Heart right ventricle (tissue), 16 donors: ENCODE results near the gene C10orf143. TPM values are rescaled to one million over a fixed set of nuclear protein-coding genes. Genes with fewer than 3 reads are reported as not detected.

Experiments used
- ATAC-seq, 8 donors: fragments of 200-7000 bp; cut with Tn5 transposase; one replicate each; pipeline ENCODE4 v1.9.1; 2020; ENCODE audit warnings: mild to moderate bottlenecking in 8 of 8, moderate library complexity in 8 of 8, moderate number of reproducible peaks in 1 of 8
- DNase-seq, 2 donors: peaks; one replicate each; pipeline ENCODE4 v3.0.0-alpha.2; 2020
- H3K27ac ChIP-seq, 10 donors: fragments of 200-600 bp; sonication (generic) in 2 of 10; one replicate each; pipeline versions ENCODE4 v1.5.0 to v1.8.0; 2020 to 2022; ENCODE audit warnings: mild to moderate bottlenecking in 3 of 10
- H3K27me3 ChIP-seq, 7 donors: fragments of 200-600 bp; one replicate each; pipeline ENCODE4 v1.8.0; 2021 to 2022; ENCODE audit warnings: mild to moderate bottlenecking in 2 of 7
- H3K36me3 ChIP-seq, 9 donors: fragments of 200-600 bp; sonication (generic) in 1 of 9; one replicate each; pipeline versions ENCODE4 v1.5.0 to v1.8.0; 2020 to 2022; ENCODE audit warnings: mild to moderate bottlenecking in 2 of 9
- H3K4me1 ChIP-seq, 9 donors: fragments of 200-600 bp; sonication (generic) in 1 of 9; one replicate each; pipeline versions ENCODE4 v1.5.0 to v1.8.0; 2020 to 2022; ENCODE audit warnings: mild to moderate bottlenecking in 4 of 9
- H3K4me3 ChIP-seq, 10 donors: fragments of 200-600 bp; sonication (generic) in 2 of 10; one replicate each; pipeline versions ENCODE4 v1.5.0 to v1.8.0; 2020 to 2022; ENCODE audit warnings: mild to moderate bottlenecking in 7 of 10, moderate library complexity in 2 of 10
- H3K9me3 ChIP-seq, 11 donors: fragments of 200-600 bp in 10 of 11; sonication (generic) in 2 of 11; one replicate each; pipeline versions ENCODE4 v1.5.0 to v1.8.0; 2013 to 2022; ENCODE audit warnings: mild to moderate bottlenecking in 2 of 11, control low read depth in 1 of 11, moderate library complexity in 1 of 11
- WGBS, 2 donors: extraction: QIAGEN DNeasy Blood & Tissue Kit; methylation state at CpG; one replicate each; pipeline ENCODE4 v1.1.7; 2013; ENCODE audit warnings: inconsistent platforms in 1 of 2; 5-methylcytosine and 5-hydroxymethylcytosine counted together
- intact Hi-C, 10 donors: fragments of 100-400 bp; cut with DNase I; formaldehyde crosslinking; loops; one replicate each; pipeline versions ENCODE4 v1.11.1 to v1.14.2; 2022
- polyA plus RNA-seq, 2 donors: library from polyadenylated mRNA; stranded (reverse); fragments of 200-250 nt; gene quantifications; one replicate each; pipeline ENCODE4 v1.2.3, GENCODE V29; 2013
- total RNA-seq, 10 donors: library from RNA; stranded (reverse); fragmentation: NEBNext Ultra II Directional in 3 of 10; extraction: Animal tissue kit (Norgen Biotek cat#: 25700) in 3 of 10; gene quantifications; one replicate each; pipeline versions ENCODE4 v1.2.1 to v1.2.4, GENCODE V29; 2021 to 2023
- TF ChIP-seq, protein P1 (sequence below), 9 donors: fragments of 200-600 bp; sonication (generic) in 2 of 9; IDR thresholded peaks; one replicate each; pipeline versions ENCODE4 v1.5.0 to v1.8.0; 2021 to 2022; ENCODE audit warnings: antibody characterized with exemption in 9 of 9, mild to moderate bottlenecking in 5 of 9, moderate library complexity in 1 of 9
- donor health status: Arrhythmogenic right ventricular cardiomyopathy.
- donor health status: ischemic (EF 13 %, LVEDD 7.1; RV severe dilation, severe dysfunction).
- donor health status: healthy with polysubstance abuse.
- donor health status: DM: no; HTN: yes; CAD: no.
- donor health status: DM: no; HTN: no; CAD: no.
- donor health status: ischemic (EF 25% LVEDD 6.9; RV normal size, moderate dysfunction).
- donor health status: ischemic (EF 25% LVEDD 5.7; RV mildly dilated, moderate dysfunction).
- donor health status: healthy.
- donor health status: DM: yes; HTN: yes; CAD: no.
- donor health status: Ischemic cardiomyopathy.
- donor health status: ischemic (EF 35%, LVEDD 5.7; RV mildly dilated, moderate dysfunction).
- donor health status: nonischemic (EF 11% LVEDD 7.7; RV severe dilation, severe dysfunction).
- donor health status: DM: yes; HTN: yes; CAD: no.
- donor health status: PGD.
- donor health status: ischemic (EF 29% LVEDD 5.4; RV normal size, mild dysfunction).
- donor health status: nonischemic (EF 23%, LVEDD 6.1; RV moderate dilation, normal function).

The C10orf143 gene
- total and polyA plus RNA-seq, 12 donors: 1.1 to 5.4 (median 2.1) TPM

DNA sequence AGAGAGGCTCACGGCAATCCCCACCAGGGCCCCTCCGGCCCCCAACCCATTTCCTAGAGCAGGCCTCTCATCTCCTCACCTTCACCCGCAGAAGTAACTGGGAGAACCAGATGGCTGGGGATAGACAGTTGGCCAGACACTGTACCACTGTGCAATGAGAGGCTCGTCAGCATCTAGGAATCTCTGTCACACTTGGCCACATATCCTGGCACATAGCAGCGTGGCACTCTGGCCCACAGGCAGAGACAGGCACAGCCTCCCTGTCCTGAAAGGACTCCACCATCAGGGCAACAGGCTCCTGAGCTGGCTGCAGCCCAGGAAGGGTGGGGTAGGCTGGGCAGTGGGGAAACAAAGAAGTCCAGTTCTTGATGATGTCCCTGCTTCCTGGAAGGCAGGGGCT lies 45.8 kb downstream of the C10orf143 start:
- DNase-seq (no peak), ATAC-seq (peak in 7 of 8 donors; percentile 38 to 90 (median 75))
- intact Hi-C loops: no loop called here
- H3K9me3 ChIP-seq: no peaks in the 10 kb centered on the region
- 74% methylated on average over 5 of the region's 5 CpGs for WGBS, 2 donors
- no peak overlapping the region for H3K4me3 ChIP-seq
- TF ChIP-seq, protein P1, sequence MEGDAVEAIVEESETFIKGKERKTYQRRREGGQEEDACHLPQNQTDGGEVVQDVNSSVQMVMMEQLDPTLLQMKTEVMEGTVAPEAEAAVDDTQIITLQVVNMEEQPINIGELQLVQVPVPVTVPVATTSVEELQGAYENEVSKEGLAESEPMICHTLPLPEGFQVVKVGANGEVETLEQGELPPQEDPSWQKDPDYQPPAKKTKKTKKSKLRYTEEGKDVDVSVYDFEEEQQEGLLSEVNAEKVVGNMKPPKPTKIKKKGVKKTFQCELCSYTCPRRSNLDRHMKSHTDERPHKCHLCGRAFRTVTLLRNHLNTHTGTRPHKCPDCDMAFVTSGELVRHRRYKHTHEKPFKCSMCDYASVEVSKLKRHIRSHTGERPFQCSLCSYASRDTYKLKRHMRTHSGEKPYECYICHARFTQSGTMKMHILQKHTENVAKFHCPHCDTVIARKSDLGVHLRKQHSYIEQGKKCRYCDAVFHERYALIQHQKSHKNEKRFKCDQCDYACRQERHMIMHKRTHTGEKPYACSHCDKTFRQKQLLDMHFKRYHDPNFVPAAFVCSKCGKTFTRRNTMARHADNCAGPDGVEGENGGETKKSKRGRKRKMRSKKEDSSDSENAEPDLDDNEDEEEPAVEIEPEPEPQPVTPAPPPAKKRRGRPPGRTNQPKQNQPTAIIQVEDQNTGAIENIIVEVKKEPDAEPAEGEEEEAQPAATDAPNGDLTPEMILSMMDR (IDR thresholded peaks at IDR 0.05): no peak
- peaks cover 0 to 9% (median 0%) of the 10 kb centered on the region in 9 donors for H3K4me1 ChIP-seq
- H3K27me3 ChIP-seq: no peaks in the 10 kb centered on the region
- peaks cover 0 to 10% (median 0%) of the 10 kb centered on the region in 9 donors for H3K36me3 ChIP-seq
- no peak overlapping the region for H3K27ac ChIP-seq

DNA sequence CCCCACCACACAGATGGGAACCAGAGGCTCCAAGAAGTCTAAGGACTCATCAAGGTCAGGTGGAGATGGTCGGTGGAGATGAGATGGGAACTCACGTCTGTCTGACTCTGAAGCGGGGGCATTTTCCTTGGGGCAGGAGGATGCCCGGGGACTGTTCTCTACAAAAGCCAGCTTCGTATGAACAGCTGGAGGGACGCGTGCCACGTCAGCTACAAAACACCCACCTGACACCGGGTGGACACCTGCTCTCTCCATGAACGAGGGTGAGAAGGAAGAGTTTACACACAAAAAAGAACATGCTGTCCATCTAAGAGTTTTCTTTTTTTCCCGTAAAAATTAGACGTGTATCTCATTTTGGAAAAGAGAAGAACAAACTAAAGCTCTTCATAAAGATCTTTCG lies 47.7 kb downstream of the C10orf143 start:
- TF ChIP-seq, protein P1 (IDR thresholded peaks at IDR 0.05): no peak
- 92 to 95% methylated on average over 13 of the region's 13 CpGs for WGBS, 2 donors
- Histone ChIP-seq H3K27me3 (no peaks in the 10 kb centered on the region), H3K4me1 (peaks cover 0 to 9% (median 0%) of the 10 kb centered on the region in 9 donors), H3K27ac (no peak overlapping the region), H3K9me3 (no peaks in the 10 kb centered on the region), H3K36me3 (peaks cover 0 to 10% (median 0%) of the 10 kb centered on the region in 9 donors), H3K4me3 (no peak overlapping the region)
- no peak for DNase-seq
- no peak for ATAC-seq
- intact Hi-C loops: no loop called here

DNA sequence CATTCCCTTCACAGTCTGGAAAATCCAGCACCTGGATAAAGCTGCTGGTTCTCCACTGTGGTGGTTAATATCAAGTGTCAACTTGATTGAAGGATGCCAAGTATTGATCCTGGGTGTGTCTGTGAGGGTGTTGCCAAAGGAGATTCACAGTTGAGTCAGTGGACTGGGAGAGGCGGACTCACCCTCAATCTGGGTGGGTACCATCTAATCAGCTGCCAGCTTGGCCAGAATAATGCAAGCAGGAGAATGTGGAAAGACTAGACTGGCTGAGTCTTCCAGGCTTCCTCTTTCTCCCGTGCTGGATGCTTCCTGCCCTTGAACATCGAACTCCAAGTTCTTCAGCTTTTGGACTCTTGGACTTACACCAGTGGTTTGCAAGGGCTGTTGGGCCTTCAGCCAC lies 48.4 kb downstream of the C10orf143 start:
- TF ChIP-seq, protein P1 (IDR thresholded peaks at IDR 0.05): no peak
- ATAC-seq (no peak), DNase-seq (no peak)
- Histone ChIP-seq H3K27me3 (no peaks in the 10 kb centered on the region), H3K36me3 (peaks cover 0 to 5% (median 0%) of the 10 kb centered on the region in 9 donors), H3K27ac (no peak overlapping the region), H3K4me3 (no peak overlapping the region), H3K9me3 (no peaks in the 10 kb centered on the region), H3K4me1 (peaks cover 0 to 9% (median 0%) of the 10 kb centered on the region in 9 donors)
- 93 to 96% methylated on average over 3 of the region's 3 CpGs for WGBS, 2 donors
- intact Hi-C loops: no loop called here

DNA sequence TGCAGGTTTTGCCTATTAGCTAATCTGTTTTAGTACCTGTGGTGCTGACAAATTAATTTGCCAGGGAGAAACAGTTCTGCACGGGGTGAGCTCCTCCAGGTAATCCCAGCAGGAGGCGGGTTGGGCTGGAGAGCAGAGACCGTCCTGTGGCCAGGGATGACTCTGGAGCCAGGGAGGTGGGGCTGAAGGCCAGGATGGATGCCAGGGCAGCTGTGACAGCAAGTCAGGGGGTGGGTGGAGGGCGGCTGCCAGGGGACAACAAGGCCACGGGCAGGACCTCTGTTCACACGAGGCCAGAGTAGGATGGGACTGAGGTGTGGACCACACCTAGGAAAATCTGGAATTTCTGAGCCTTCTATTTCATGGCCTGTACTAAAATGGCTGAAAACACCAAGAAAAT lies 48.9 kb downstream of the C10orf143 start:
- no peak overlapping the region for H3K27ac ChIP-seq
- peaks cover 0 to 9% (median 0%) of the 10 kb centered on the region in 9 donors for H3K4me1 ChIP-seq
- no peaks in the 10 kb centered on the region for H3K9me3 ChIP-seq
- ATAC-seq (no peak), DNase-seq (no peak)
- no peak overlapping the region for H3K4me3 ChIP-seq
- 75 to 82% methylated on average over 6 of the region's 6 CpGs for WGBS, 2 donors
- peaks cover 0 to 5% (median 0%) of the 10 kb centered on the region in 9 donors for H3K36me3 ChIP-seq
- TF ChIP-seq, protein P1 (IDR thresholded peaks at IDR 0.05): no peak
- H3K27me3 ChIP-seq: no peaks in the 10 kb centered on the region
- intact Hi-C loops: no loop called here
